Endothelial cell of umbilical vein (primary cell): ENCODE results near the gene FAM20A. TPM values are rescaled to one million over a fixed set of nuclear protein-coding genes. Genes with fewer than 3 reads are reported as not detected.

Experiments
- BruUV-seq: library from RNA; stranded (reverse); fragments of 400-500 nt; replicated peaks from 2 replicates; lab custom pipeline; 2021; lab: Mats Ljungman, UMichigan
- CTCF ChIA-PET: fragments of 300-600, 350-600 bp; sonication (Branson Sonifier 250); formaldehyde crosslinking; loops from one replicate; lab custom pipeline; 2021; ENCODE audit warnings: antibody characterized with exemption, inconsistent platforms; lab: Charles Lee
- POLR2A ChIA-PET: fragments of 300-600, 350-600 bp; sonication (Branson Sonifier 250); formaldehyde crosslinking; loops from one replicate; lab custom pipeline; 2021; ENCODE audit warnings: antibody characterized with exemption, inconsistent platforms; lab: Charles Lee
- DNase-seq: peaks from one replicate; pipeline ENCODE4 v3.0.0-alpha.2; 2011; ENCODE audit warnings: low read depth, low spot score
- FAIRE-seq: peaks from 2 replicates; lab custom pipeline; 2011; peaks lifted over from hg19 to GRCh38; lab: Jason Lieb, UNC
- H2AFZ ChIP-seq: 2 replicates; pipeline ENCODE4 v1.6.0; 2012; ENCODE audit warnings: low read depth, low read length, control low read depth, inconsistent platforms
- H3K27ac ChIP-seq: 2 replicates; pipeline ENCODE4 v1.5.1; 2011; ENCODE audit warnings: low read depth, mild to moderate bottlenecking, control low read depth, low read length, moderate library complexity; ENCODE audit not compliant: insufficient read depth
- H3K27me3 ChIP-seq, 2 experiments: 2 replicates each; pipeline versions ENCODE4 v1.6.0 to v1.6.1; 2011; ENCODE audit warnings: low read length in 2 of 2, mixed read lengths in 1 of 2; ENCODE audit not compliant: control insufficient read depth in 2 of 2, insufficient read depth in 2 of 2
- H3K36me3 ChIP-seq, 2 experiments: 2 replicates in 1 of 2; 3 replicates in 1 of 2; pipeline ENCODE4 v1.5.1; 2011; ENCODE audit warnings: low read length in 2 of 2, mild to moderate bottlenecking in 1 of 2, moderate library complexity in 1 of 2; ENCODE audit not compliant: control insufficient read depth in 2 of 2, insufficient read depth in 2 of 2; ENCODE audit errors: extremely low read depth in 1 of 2
- H3K4me1 ChIP-seq: 3 replicates; pipeline ENCODE4 v1.5.1; 2011; ENCODE audit warnings: mild to moderate bottlenecking, low read length; ENCODE audit not compliant: control insufficient read depth, insufficient read depth; ENCODE audit errors: extremely low read depth
- H3K4me2 ChIP-seq: 2 replicates; pipeline ENCODE4 v1.6.1; 2011; ENCODE audit warnings: low read length, control low read depth, mixed read lengths; ENCODE audit not compliant: insufficient read depth
- H3K4me3 ChIP-seq, 3 experiments: fragments of 200-600 bp in 1 of 3; sonication (generic), shearing (Covaris generic) in 1 of 3; replicated peaks in 1 of 3; 2 replicates each; pipeline ENCODE4 v1.5.1; 2011 to 2016; ENCODE audit warnings: control low read depth in 3 of 3, low read length in 3 of 3, mild to moderate bottlenecking in 2 of 3, inconsistent platforms in 1 of 3, low read depth in 1 of 3, moderate library complexity in 1 of 3; ENCODE audit not compliant: insufficient read depth in 1 of 3
- H3K79me2 ChIP-seq: 2 replicates; pipeline ENCODE4 v1.6.0; 2012; ENCODE audit warnings: low read length, inconsistent platforms; ENCODE audit not compliant: control insufficient read depth, insufficient read depth
- H3K9ac ChIP-seq: replicated peaks from 2 replicates; pipeline ENCODE3; 2011; ENCODE audit warnings: low read length, control low read depth; ENCODE audit not compliant: insufficient read depth; ENCODE audit errors: extremely low read depth
- H3K9me1 ChIP-seq: replicated peaks from 3 replicates; pipeline ENCODE4 v1.6.0; 2011; ENCODE audit warnings: mild to moderate bottlenecking, low read length; ENCODE audit not compliant: control insufficient read depth, insufficient read depth; ENCODE audit errors: extremely low read depth
- H3K9me3 ChIP-seq: replicated peaks from 2 replicates; pipeline ENCODE4 v1.5.1; 2012; ENCODE audit warnings: low read length, inconsistent platforms; ENCODE audit not compliant: control insufficient read depth, insufficient read depth
- H4K20me1 ChIP-seq: replicated peaks from 2 replicates; pipeline ENCODE3; 2011; ENCODE audit warnings: mild to moderate bottlenecking, low read length; ENCODE audit not compliant: control insufficient read depth, insufficient read depth; ENCODE audit errors: extremely low read depth
- CTCF ChIP-seq, 2 donors: IDR thresholded peaks; 1 replicate in 1 of 2; 2 replicates in 1 of 2; pipeline ENCODE4 v1.5.1; 2011; ENCODE audit warnings: low read length in 2 of 2, mild to moderate bottlenecking in 2 of 2, moderate library complexity in 2 of 2, control low read depth in 1 of 2, inconsistent platforms in 1 of 2, low read depth in 1 of 2; ENCODE audit not compliant: insufficient read depth in 1 of 2; ENCODE audit errors: extremely low read depth in 1 of 2
- EZH2 ChIP-seq: IDR thresholded peaks from 2 replicates; pipeline ENCODE4 v1.6.1; 2012; ENCODE audit warnings: borderline replicate concordance, low read depth, mild to moderate bottlenecking, moderate library complexity, low read length, inconsistent platforms; ENCODE audit not compliant: severe bottlenecking
- FOS ChIP-seq: IDR thresholded peaks from 2 replicates; pipeline ENCODE4 v1.6.1; 2011; ENCODE audit warnings: mild to moderate bottlenecking, low read length, moderate library complexity, borderline replicate concordance; ENCODE audit not compliant: insufficient read depth
- GATA2 ChIP-seq: IDR thresholded peaks from 2 replicates; pipeline ENCODE4 v1.7.0; 2011; ENCODE audit warnings: low read depth, mild to moderate bottlenecking, moderate library complexity, mixed read lengths, low read length; ENCODE audit not compliant: insufficient read length, insufficient read depth
- JUN ChIP-seq: IDR thresholded peaks from 2 replicates; pipeline ENCODE4 v1.6.1; 2011; ENCODE audit warnings: borderline replicate concordance, low read depth; ENCODE audit not compliant: insufficient read length, insufficient read depth
- MAX ChIP-seq: IDR thresholded peaks from 2 replicates; pipeline ENCODE4 v1.6.1; 2011; ENCODE audit not compliant: insufficient read depth, insufficient read length
- MYC ChIP-seq: IDR thresholded peaks from one replicate; pipeline ENCODE4 v1.6.1; 2011; ENCODE audit warnings: mild to moderate bottlenecking, low read depth, low read length
- POLR2A ChIP-seq: IDR thresholded peaks from 2 replicates; pipeline ENCODE4 v1.6.1; 2012; ENCODE audit warnings: low read depth, mild to moderate bottlenecking, control low read depth, low read length
- POLR2AphosphoS5 ChIP-seq: IDR thresholded peaks from 2 replicates; pipeline ENCODE4 v1.6.1; 2012; ENCODE audit warnings: low read depth, mild to moderate bottlenecking, control low read depth, low read length, moderate library complexity; ENCODE audit not compliant: insufficient read depth
- dilution Hi-C: fragments of 300-500 bp; cut with MboI; formaldehyde crosslinking; loops from one replicate; pipeline ENCODE4 v1.15.0; 2019; ENCODE audit warnings: low sequenced_read_pairs; ENCODE audit not compliant: extremely low pct_ligation_motif_present
- intact Hi-C: fragments of 100-400 bp; cut with micrococcal nuclease; formaldehyde crosslinking; loops from one replicate; pipeline ENCODE4 v1.10.0; 2022
- polyA plus RNA-seq, 4 experiments: library from polyadenylated mRNA; depleted of rRNA in 3 of 4; stranded (reverse) in 3 of 4; unstranded in 1 of 4; fragments of >200 nt; gene quantifications; 2 replicates each; pipeline versions ENCODE4 v1.2.1 to v1.2.3, GENCODE V29; 2011 to 2012; ENCODE audit warnings: missing spikeins in 1 of 4
- total RNA-seq: library from RNA; stranded (reverse); gene quantifications from 2 replicates; pipeline ENCODE4 v1.2.3, GENCODE V29; 2021

FAM20A gene
- total and polyA plus RNA-seq, 2 donors (not counting 3 experiments of a cell fraction or from before 2014, with no cell fraction given), result not detected

- Histone ChIP-seq H3K27ac (no peak overlapping the region), H3K4me3 (no peak overlapping the region), H2AFZ (no peak overlapping the region), H3K9ac (no peak overlapping the region), H3K9me3 (no peaks in the 10 kb centered on the region), H3K27me3 (no peaks in the 10 kb centered on the region), H3K9me1 (no peaks in the 10 kb centered on the region), H3K4me2 (no peak overlapping the region), H3K4me1 (no peaks in the 10 kb centered on the region), H4K20me1 (no peaks in the 10 kb centered on the region), H3K79me2 (no peaks in the 10 kb centered on the region), H3K36me3 (peaks cover 14 to 33% of the 10 kb centered on the region in 2 experiments)
- intact Hi-C loops (loop anchor here (2.0 kb wide), 1 partner anchor 711 kb away; no protein-coding TSS in a partner anchor), dilution Hi-C loops (no loop called here)
- TF ChIP-seq POLR2A, result no peak
- TF ChIP-seq POLR2AphosphoS5, result no peak
- TF ChIP-seq MAX, result no peak
- no peak for TF ChIP-seq GATA2
- no peak for TF ChIP-seq CTCF (IDR thresholded peaks at IDR 0.05; ENCODE audit: extremely low read depth in 1 of 2, insufficient read depth in 1 of 2, low read depth in 1 of 2, low read length in 2 of 2)
- no peak for TF ChIP-seq FOS
- no peak for TF ChIP-seq EZH2
- TF ChIP-seq MYC, result no peak
- no peak for TF ChIP-seq JUN
- DNase-seq (no peak), FAIRE-seq (no peak)
- ChIA-PET CTCF (no interaction called here), POLR2A (no interaction called here)
- BruUV-seq, result no TSS peak
Observed at GRCh38 chr17:68535922-68536321, 65.2 kb downstream of the FAM20A start.
